ENCODE data around the gene MAPKAP1. TPM values are rescaled to one million over a fixed set of nuclear protein-coding genes. Genes with fewer than 3 reads are reported as not detected.
A peak's percentile ranks its signal among the peaks of the same experiment; 100 is the strongest.

Gene MAPKAP1
- total and polyA plus RNA-seq, 2 of the 13 experiments (the other 11 are each of a cell fraction or from before 2014, with no cell fraction given), result 45.0 to 64.3 TPM

DNA sequence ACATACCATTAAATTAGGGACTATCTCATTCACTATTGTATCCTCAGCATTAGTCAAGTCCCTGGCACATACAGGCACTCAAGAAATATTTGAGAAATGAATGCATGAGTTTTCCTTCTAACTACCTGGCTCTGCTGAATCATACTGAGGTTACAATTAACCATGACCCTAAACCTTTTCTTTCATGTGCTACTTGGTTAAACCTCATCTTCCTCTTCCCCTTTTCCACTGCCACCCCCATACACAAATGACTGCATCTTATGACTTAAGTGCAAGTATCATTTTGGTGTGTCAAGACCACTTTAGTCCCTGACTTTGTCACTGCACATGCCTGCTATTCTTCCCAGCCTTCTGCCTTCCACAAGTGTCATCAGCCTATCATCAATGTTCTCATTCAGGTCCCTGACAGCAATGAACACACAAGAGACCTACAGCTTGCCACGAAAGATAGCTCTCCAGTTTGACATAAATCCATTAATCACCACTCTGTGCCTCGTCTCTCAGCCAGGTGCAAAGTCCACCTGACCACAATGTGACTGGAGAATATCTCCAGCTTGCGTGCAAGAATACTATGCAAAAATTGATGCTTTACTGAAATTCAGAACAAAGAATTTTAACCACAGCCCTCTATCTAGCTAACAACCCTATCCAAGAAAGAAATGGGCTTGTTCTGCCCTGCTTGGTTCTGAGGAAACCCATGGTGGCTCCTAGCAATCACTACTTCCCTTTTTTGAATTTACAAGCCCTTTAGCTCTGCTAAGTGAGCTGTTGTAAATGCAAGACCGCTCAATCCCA lies 74.5 kb downstream of the MAPKAP1 start (continued):
- TF ChIP-seq, protein P1, sequence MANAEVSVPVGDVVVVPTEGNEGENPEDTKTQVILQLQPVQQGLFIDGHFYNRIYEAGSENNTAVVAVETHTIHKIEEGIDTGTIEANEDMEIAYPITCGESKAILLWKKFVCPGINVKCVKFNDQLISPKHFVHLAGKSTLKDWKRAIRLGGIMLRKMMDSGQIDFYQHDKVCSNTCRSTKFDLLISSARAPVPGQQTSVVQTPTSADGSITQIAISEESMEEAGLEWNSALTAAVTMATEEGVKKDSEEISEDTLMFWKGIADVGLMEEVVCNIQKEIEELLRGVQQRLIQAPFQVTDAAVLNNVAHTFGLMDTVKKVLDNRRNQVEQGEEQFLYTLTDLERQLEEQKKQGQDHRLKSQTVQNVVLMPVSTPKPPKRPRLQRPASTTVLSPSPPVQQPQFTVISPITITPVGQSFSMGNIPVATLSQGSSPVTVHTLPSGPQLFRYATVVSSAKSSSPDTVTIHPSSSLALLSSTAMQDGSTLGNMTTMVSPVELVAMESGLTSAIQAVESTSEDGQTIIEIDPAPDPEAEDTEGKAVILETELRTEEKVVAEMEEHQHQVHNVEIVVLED (CRISPR knock-in tag; IDR thresholded peaks at IDR 0.05; ENCODE audit: borderline replicate concordance), result no peak
- TF ChIP-seq ZNF101 (CRISPR knock-in tag; IDR thresholded peaks at IDR 0.05; ENCODE audit: borderline replicate concordance, low read depth) (no peak), THYN1 (CRISPR knock-in tag; IDR thresholded peaks at IDR 0.05; ENCODE audit: borderline replicate concordance, low read depth) (no peak), U2AF1 (optimal IDR thresholded peaks at IDR 0.05; ENCODE audit: low read depth, low read length) (no peak), ZNF773 (CRISPR knock-in tag; IDR thresholded peaks at IDR 0.05; ENCODE audit: borderline replicate concordance) (no peak), ZNF317 (CRISPR knock-in tag; IDR thresholded peaks at IDR 0.05) (peak; percentile 57; the same call in 1 of the 2 replicates), MEIS1 (CRISPR knock-in tag; IDR thresholded peaks at IDR 0.05; ENCODE audit: borderline replicate concordance) (peak; percentile 90; the same call in 1 of the 2 replicates), HMG20A (CRISPR knock-in tag; IDR thresholded peaks at IDR 0.05; ENCODE audit: borderline replicate concordance) (peak; percentile 26; the same call in 1 of the 2 replicates), HOXA5 (CRISPR knock-in tag; IDR thresholded peaks at IDR 0.05) (peak; percentile 100), SAP130 (CRISPR knock-in tag; IDR thresholded peaks at IDR 0.05; ENCODE audit: low read depth) (peak; percentile 60), ZNF253 (CRISPR knock-in tag; IDR thresholded peaks at IDR 0.05; ENCODE audit: borderline replicate concordance) (no peak), HDAC6 (IDR thresholded peaks at IDR 0.05; ENCODE audit: low read depth, low read length) (no peak), POGZ (CRISPR knock-in tag; IDR thresholded peaks at IDR 0.05) (0 out of 2 replicates have a peak, but pooled peaks have one; percentile 15), HDAC2 (CRISPR knock-in tag; IDR thresholded peaks at IDR 0.05) (peak; percentile 34; the same call in 1 of the 2 replicates), FOSL2 (CRISPR knock-in tag; IDR thresholded peaks at IDR 0.05) (0 out of 2 replicates have a peak, but pooled peaks have one; percentile 21), KLF6 (CRISPR knock-in tag; IDR thresholded peaks at IDR 0.05) (no peak), CHD4 (IDR thresholded peaks at IDR 0.05; ENCODE audit: borderline replicate concordance, low read length) (peak; percentile 29; the same call in 1 of the 2 replicates), ZNF614 (CRISPR knock-in tag; IDR thresholded peaks at IDR 0.05; ENCODE audit: borderline replicate concordance) (peak; percentile 36; the same call in 1 of the 2 replicates)
- TF ChIP-seq, protein P2, sequence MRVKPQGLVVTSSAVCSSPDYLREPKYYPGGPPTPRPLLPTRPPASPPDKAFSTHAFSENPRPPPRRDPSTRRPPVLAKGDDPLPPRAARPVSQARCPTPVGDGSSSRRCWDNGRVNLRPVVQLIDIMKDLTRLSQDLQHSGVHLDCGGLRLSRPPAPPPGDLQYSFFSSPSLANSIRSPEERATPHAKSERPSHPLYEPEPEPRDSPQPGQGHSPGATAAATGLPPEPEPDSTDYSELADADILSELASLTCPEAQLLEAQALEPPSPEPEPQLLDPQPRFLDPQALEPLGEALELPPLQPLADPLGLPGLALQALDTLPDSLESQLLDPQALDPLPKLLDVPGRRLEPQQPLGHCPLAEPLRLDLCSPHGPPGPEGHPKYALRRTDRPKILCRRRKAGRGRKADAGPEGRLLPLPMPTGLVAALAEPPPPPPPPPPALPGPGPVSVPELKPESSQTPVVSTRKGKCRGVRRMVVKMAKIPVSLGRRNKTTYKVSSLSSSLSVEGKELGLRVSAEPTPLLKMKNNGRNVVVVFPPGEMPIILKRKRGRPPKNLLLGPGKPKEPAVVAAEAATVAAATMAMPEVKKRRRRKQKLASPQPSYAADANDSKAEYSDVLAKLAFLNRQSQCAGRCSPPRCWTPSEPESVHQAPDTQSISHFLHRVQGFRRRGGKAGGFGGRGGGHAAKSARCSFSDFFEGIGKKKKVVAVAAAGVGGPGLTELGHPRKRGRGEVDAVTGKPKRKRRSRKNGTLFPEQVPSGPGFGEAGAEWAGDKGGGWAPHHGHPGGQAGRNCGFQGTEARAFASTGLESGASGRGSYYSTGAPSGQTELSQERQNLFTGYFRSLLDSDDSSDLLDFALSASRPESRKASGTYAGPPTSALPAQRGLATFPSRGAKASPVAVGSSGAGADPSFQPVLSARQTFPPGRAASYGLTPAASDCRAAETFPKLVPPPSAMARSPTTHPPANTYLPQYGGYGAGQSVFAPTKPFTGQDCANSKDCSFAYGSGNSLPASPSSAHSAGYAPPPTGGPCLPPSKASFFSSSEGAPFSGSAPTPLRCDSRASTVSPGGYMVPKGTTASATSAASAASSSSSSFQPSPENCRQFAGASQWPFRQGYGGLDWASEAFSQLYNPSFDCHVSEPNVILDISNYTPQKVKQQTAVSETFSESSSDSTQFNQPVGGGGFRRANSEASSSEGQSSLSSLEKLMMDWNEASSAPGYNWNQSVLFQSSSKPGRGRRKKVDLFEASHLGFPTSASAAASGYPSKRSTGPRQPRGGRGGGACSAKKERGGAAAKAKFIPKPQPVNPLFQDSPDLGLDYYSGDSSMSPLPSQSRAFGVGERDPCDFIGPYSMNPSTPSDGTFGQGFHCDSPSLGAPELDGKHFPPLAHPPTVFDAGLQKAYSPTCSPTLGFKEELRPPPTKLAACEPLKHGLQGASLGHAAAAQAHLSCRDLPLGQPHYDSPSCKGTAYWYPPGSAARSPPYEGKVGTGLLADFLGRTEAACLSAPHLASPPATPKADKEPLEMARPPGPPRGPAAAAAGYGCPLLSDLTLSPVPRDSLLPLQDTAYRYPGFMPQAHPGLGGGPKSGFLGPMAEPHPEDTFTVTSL (CRISPR knock-in tag; IDR thresholded peaks at IDR 0.05; ENCODE audit: borderline replicate concordance), result 0 out of 2 replicates have a peak, but pooled peaks have one; percentile 60
- TF ChIP-seq, protein P3, sequence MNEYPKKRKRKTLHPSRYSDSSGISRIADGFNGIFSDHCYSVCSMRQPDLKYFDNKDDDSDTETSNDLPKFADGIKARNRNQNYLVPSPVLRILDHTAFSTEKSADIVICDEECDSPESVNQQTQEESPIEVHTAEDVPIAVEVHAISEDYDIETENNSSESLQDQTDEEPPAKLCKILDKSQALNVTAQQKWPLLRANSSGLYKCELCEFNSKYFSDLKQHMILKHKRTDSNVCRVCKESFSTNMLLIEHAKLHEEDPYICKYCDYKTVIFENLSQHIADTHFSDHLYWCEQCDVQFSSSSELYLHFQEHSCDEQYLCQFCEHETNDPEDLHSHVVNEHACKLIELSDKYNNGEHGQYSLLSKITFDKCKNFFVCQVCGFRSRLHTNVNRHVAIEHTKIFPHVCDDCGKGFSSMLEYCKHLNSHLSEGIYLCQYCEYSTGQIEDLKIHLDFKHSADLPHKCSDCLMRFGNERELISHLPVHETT (CRISPR knock-in tag; conservative IDR thresholded peaks at IDR 0.05), result no peak

Data from HepG2 (cell line).